NOMO-1 treated with dmso at 0.1 percent for 144 hours (cell line): ENCODE data around the gene MTNR1A.

Experiments
- DNase-seq: peaks from one replicate; lab custom pipeline; 2025; ENCODE audit not compliant: unreplicated experiment; lab: John Stamatoyannopoulos, UW

Gene MTNR1A

GRCh38 chr4:186554914-186555827 lies at the start of gene MTNR1A:
Gene MTNR1A, minus strand, starts transcription at chr4:186555567. Its CDS starts 202 bp downstream, at chr4:186555365.
- DNase-seq, result no peak

- no peak for DNase-seq
Observed at GRCh38 chr4:186604124-186604807, 48.9 kb upstream of the MTNR1A start.

GRCh38 chr4:186602978-186603377 lies 47.6 kb upstream of the MTNR1A start:
- no peak for DNase-seq

- DNase-seq, result no peak
Observed at GRCh38 chr4:186599483-186599882, 44.1 kb upstream of the MTNR1A start.

GRCh38 chr4:186598686-186599085 lies 43.3 kb upstream of the MTNR1A start:
- DNase-seq, result no peak

GRCh38 chr4:186596850-186597390 lies 41.6 kb upstream of the MTNR1A start:
- no peak for DNase-seq

- DNase-seq, result no peak
Observed at GRCh38 chr4:186596346-186596745, 41.0 kb upstream of the MTNR1A start.

- no peak for DNase-seq
Observed at GRCh38 chr4:186593587-186593973, 38.2 kb upstream of the MTNR1A start.

GRCh38 chr4:186592966-186593586 lies 37.7 kb upstream of the MTNR1A start:
- DNase-seq, result no peak

- no peak for DNase-seq
Observed at GRCh38 chr4:186592445-186592844, 37.1 kb upstream of the MTNR1A start.

GRCh38 chr4:186591651-186592050 lies 36.3 kb upstream of the MTNR1A start:
- DNase-seq, result no peak

- DNase-seq, result no peak
Observed at GRCh38 chr4:186588503-186588902, 33.1 kb upstream of the MTNR1A start.

GRCh38 chr4:186587416-186588018 lies 32.1 kb upstream of the MTNR1A start:
- DNase-seq, result no peak

GRCh38 chr4:186586205-186586604 lies 30.8 kb upstream of the MTNR1A start:
- DNase-seq, result no peak

- DNase-seq, result no peak
Observed at GRCh38 chr4:186584912-186585311, 29.5 kb upstream of the MTNR1A start.

GRCh38 chr4:186581421-186581820 lies 26.1 kb upstream of the MTNR1A start:
- no peak for DNase-seq

GRCh38 chr4:186580669-186581068 lies 25.3 kb upstream of the MTNR1A start:
- DNase-seq, result no peak

GRCh38 chr4:186570193-186570996 lies 15.0 kb upstream of the MTNR1A start:
- no peak for DNase-seq

GRCh38 chr4:186569533-186570192 lies 14.3 kb upstream of the MTNR1A start:
- DNase-seq, result no peak

- DNase-seq, result no peak
Observed at GRCh38 chr4:186566068-186566467, 10.7 kb upstream of the MTNR1A start.
